LNCAP (cell line): ENCODE data around the gene C16orf96.

Experiments used
- CTCF ChIP-seq: fragments of 450-650 bp; IDR thresholded peaks from 2 replicates; pipeline ENCODE4 v1.5.1; 2017; ENCODE audit warnings: mild to moderate bottlenecking

The C16orf96 gene

DNA sequence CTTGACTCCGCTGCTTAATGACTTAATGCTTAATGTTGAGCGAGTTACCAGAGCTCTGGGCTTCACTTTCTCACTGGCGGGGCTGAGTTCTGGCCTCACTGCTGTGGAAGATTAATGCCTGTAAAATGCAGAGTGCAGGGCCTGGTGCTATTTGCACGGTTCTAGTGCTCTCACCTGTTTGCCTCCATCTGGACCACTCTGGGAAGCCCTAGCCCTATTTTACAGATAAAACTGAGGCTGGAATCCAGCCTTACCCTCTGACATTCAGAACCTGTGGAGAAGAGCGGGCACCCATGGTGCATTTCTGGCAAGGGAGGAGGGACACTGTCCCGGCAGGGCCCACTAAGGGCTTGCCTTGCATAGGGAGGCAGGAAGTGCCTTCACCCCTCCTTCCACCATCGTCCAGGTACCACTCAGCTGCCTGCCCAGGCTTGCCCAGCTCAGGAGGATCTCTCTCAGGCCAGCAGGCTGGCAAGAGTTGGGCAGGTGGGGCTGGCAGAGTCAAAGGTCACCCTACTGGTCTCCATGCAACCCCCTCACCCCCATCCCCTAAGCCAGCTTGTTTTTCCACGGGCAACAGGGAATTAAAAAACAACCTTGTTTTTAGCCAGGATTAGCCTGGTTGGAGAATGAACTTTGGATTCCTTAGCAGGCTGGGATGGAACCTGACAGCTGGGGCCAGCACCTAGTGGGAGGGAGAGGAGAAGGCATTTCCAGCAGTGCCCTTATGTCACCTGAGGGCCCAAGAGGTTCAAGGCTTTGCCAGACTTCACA, 62.7 kb downstream of the C16orf96 start:
- TF ChIP-seq CTCF, result no peak

- no peak for TF ChIP-seq CTCF
Measured at GRCh38 chr16:4623593-4623992, 67.5 kb downstream of the C16orf96 start.

GRCh38 chr16:4624015-4624826, 68.1 kb downstream of the C16orf96 start, which contains the start of gene MGRN1:
TSS of gene MGRN1 (plus strand) at chr16:4624826. CDS start at chr16:4624961, 135 bp downstream.
- TF ChIP-seq CTCF, result peak; percentile 97

DNA sequence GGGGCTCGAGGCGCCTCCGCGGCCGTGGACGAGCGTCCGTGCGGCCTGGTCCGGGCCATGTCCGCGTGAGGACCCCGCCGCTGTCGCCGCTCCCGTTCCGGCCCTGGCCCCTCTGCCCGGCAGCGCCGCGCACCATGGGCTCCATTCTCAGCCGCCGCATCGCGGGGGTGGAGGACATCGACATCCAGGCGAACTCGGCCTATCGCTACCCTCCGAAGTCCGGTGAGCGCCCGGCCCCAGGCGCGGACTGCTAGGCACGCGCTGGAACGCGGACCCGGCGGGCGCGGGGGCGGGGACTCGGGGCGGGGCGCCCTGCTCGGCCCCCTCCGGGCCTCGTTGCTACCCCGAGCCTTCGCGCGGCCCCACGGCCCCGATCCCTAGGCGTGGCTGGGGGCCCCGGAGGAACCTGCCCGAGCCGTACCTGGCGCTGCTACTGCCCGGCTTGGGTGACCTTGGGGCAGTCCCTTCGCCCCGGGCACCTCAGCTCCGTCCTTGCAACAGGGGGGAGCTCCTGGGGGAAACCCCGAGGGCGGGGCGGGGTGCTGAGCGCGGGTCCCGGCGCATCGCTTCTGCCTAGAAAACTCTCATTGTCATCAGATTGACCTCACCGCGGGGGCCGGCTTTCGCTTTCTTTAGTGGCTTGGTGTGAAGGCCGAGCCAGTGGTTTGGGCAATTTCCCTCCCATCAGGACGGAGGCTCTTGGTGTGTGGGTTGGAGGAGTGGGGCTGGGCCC, 68.9 kb downstream of the C16orf96 start:
- TF ChIP-seq CTCF, result no peak

GRCh38 chr16:4625560-4626159, 69.5 kb downstream of the C16orf96 start:
- TF ChIP-seq CTCF, result no peak

- TF ChIP-seq CTCF, result no peak
Measured at GRCh38 chr16:4626396-4626795, 70.3 kb downstream of the C16orf96 start.

- TF ChIP-seq CTCF, result no peak
Measured at GRCh38 chr16:4628283-4628682, 72.1 kb downstream of the C16orf96 start.
